HUES64 (cell line): ENCODE results near the gene ARR3. TPM values are rescaled to one million over a fixed set of nuclear protein-coding genes. Genes with fewer than 3 reads are reported as not detected.
"Not testable (repeated sequence)": the region's sequence is repeated elsewhere in the genome, so short reads cannot be mapped to it uniquely, and the experiment has no call there.

ENCODE experiments used
- H3K27ac ChIP-seq: 2 replicates; pipeline ENCODE4 v1.7.0; 2013; ENCODE audit warnings: low read depth, low read length, inconsistent platforms
- H3K27me3 ChIP-seq: 2 replicates; pipeline ENCODE4 v1.6.1; 2013; ENCODE audit warnings: mild to moderate bottlenecking, low read length; ENCODE audit not compliant: insufficient read depth
- H3K36me3 ChIP-seq: 2 replicates; pipeline ENCODE4 v1.6.1; 2013; ENCODE audit warnings: mild to moderate bottlenecking, low read length; ENCODE audit not compliant: insufficient read depth
- H3K4me1 ChIP-seq: 2 replicates; pipeline ENCODE4 v1.6.1; 2013; ENCODE audit warnings: mild to moderate bottlenecking, low read length, moderate library complexity; ENCODE audit not compliant: insufficient read depth
- H3K4me3 ChIP-seq: 2 replicates; pipeline ENCODE4 v1.5.1; 2013; ENCODE audit warnings: mild to moderate bottlenecking, low read length, moderate library complexity
- H3K9ac ChIP-seq: 2 replicates; pipeline ENCODE4 v1.6.1; 2013; ENCODE audit warnings: mild to moderate bottlenecking, low read depth, low read length
- H3K9me3 ChIP-seq: 2 replicates; pipeline ENCODE4 v1.6.1; 2013; ENCODE audit warnings: low read depth, low read length; ENCODE audit not compliant: insufficient read depth
- WGBS: fragments of 150-250, 120-280 bp; methylation state at CpG from one replicate; pipeline ENCODE4 v1.1.7; 2013; ENCODE audit warnings: missing lambda C conversion rate; 5-methylcytosine and 5-hydroxymethylcytosine counted together
- polyA plus RNA-seq, 2 experiments: library from polyadenylated mRNA; stranded (reverse); fragments of 50-300 nt; gene quantifications; one replicate each; pipeline ENCODE4 v1.2.3, GENCODE V29; 2013

ARR3 gene
- not detected for polyA plus RNA-seq (2013, experiment 1 of 2)
- not detected for polyA plus RNA-seq (2013, experiment 2 of 2)

- Histone ChIP-seq H3K4me3 (no peak within 1 kb of the TSS), H3K4me1 (no peaks in the 10 kb centered on the region), H3K9ac (no peak within 1 kb of the TSS), H3K36me3 (no peaks in the 10 kb centered on the region), H3K27me3 (no peaks in the 10 kb centered on the region), H3K27ac (no peak within 1 kb of the TSS), H3K9me3 (no peaks in the 10 kb centered on the region)
Observed at GRCh38 chrX:70268034-70268433, at the start of gene ARR3. Gene ARR3, plus strand, starts transcription at chrX:70268334. Its CDS starts 1,052 bp downstream, at chrX:70269386.

DNA sequence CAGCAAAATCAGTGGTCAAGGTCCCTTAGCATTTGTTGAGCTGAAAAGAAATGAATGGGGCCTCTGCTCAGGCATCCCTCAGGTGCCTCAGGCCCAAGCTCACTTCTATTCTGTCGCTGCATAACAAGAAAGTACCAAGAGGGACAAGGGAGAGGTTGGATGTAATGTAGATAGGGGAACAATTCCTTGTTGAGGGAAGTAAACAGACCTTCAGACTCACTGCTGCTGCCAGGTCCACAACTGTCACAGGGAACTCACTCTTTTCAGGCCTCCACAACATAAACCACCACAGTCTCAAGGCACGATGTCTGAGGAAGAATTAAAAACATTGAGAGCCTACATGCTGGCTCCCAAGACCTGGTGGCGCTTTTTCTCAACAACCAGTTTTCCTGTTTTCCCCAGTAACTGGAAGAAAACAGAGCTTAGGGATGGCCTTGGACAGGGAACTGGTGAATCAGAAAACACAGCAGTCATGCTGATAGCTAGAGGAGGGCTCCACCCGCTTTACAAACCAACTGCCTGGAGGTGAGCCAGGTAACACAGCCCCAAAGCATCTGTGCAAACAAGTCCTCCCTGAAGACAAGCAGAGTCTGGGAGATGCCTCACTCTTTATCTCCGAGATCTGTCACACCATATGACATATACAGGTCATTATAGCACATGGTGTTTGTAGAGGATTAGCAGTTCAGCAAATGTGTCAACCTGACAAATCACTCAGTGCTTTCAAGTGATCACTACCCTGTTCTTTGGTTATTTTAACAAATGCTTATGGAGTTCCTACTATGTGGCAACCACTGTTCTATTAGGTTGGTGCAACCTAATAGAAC is 48.0 kb upstream of the ARR3 start:
- Histone ChIP-seq H3K4me1 (no peaks in the 10 kb centered on the region), H3K27me3 (no peaks in the 10 kb centered on the region), H3K36me3 (no peaks in the 10 kb centered on the region), H3K9me3 (no peaks in the 10 kb centered on the region), H3K9ac (no peak overlapping the region), H3K27ac (no peak overlapping the region), H3K4me3 (no peak overlapping the region)
- 84% methylated on average over 5 of the region's 5 CpGs for WGBS

DNA sequence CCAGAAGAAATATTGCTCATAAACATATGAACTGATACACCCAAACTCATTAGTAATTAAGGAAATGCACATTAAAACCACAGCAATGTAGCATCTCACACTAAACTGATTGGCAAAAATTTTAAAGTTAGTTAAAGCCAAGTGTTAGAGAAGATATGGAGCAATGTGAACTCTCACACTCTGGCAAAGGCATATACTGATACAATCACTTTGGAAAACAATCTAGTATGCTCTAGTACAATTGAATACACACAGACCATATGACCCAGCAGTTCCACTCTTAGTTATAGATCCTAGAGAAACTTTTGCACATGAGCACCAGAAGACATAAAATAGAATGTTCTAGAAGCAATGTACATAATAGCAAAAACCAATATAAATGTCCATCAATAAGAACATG is 42.1 kb upstream of the ARR3 start:
- Histone ChIP-seq H3K27me3 (no peaks in the 10 kb centered on the region), H3K27ac (no peak overlapping the region), H3K4me3 (no peak overlapping the region), H3K36me3 (no peaks in the 10 kb centered on the region), H3K9me3 (no peaks in the 10 kb centered on the region), H3K4me1 (no peaks in the 10 kb centered on the region), H3K9ac (no peak overlapping the region)

GRCh38 chrX:70226687-70227086 is 41.4 kb upstream of the ARR3 start:
- no peaks in the 10 kb centered on the region for H3K4me1 ChIP-seq
- H3K36me3 ChIP-seq: no peaks in the 10 kb centered on the region
- WGBS: no CpG with 5 or more reads among the region's 2 CpGs
- H3K4me3 ChIP-seq: no peak overlapping the region
- no peak overlapping the region for H3K27ac ChIP-seq
- H3K9ac ChIP-seq: no peak overlapping the region
- H3K27me3 ChIP-seq: no peaks in the 10 kb centered on the region
- no peaks in the 10 kb centered on the region for H3K9me3 ChIP-seq

DNA sequence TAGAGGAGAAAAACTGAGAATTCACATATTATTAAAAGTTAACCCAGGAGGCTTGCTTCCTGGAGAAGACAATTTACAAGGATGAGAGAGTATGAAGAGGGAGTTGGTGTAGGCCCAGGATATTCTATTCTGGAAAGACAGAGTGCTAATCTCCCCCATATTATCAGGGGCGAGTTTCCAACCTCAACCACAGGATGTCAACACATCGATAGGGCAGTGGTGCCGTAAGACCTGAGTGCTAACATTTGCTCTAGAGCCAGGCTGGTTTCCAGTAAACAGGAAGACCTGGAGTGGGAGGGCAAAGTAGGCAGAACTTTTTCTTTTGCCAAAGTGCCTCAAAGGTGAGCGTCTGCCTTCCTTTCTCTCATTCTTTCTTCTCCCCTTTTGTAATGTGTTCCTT is 36.5 kb upstream of the ARR3 start:
- Histone ChIP-seq H3K4me3 (no peak overlapping the region), H3K36me3 (no peaks in the 10 kb centered on the region), H3K9ac (no peak overlapping the region), H3K27me3 (no peaks in the 10 kb centered on the region), H3K27ac (no peak overlapping the region), H3K9me3 (no peaks in the 10 kb centered on the region), H3K4me1 (no peaks in the 10 kb centered on the region)
- 94% methylated on average over 4 of the region's 4 CpGs for WGBS

- Histone ChIP-seq H3K9ac (no peak within 1 kb of the TSS), H3K36me3 (no peaks in the 10 kb centered on the region), H3K4me3 (no peak within 1 kb of the TSS), H3K27ac (no peak within 1 kb of the TSS), H3K9me3 (no peaks in the 10 kb centered on the region), H3K27me3 (no peaks in the 10 kb centered on the region), H3K4me1 (no peaks in the 10 kb centered on the region)
- WGBS: 86% methylated on average over 2 of the region's 3 CpGs
Observed at GRCh38 chrX:70234355-70234754, 33.8 kb upstream of the ARR3 start, which contains the start of gene AWAT1. Gene AWAT1, plus strand, starts transcription at chrX:70234655. Its CDS starts 41 bp downstream, at chrX:70234696.

DNA sequence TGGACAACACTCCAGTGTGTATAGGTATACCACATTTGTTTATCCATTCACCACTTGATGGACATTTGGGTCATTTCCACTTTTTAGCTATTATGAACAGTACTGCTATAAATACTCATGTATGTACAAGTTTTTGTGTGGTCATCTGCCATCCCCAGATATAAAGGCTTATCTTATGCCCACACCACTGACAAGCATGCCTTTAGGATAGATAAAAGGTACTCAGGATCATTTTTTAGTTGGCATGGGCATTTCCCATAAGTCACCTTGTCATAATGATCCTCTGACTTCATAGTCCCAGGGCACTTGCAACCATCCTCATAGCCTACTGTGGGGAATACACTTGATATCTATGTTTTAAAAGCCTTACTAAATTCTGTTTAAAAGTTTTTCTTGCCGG is 27.4 kb upstream of the ARR3 start:
- no peak overlapping the region for H3K9ac ChIP-seq
- H3K9me3 ChIP-seq: no peaks in the 10 kb centered on the region
- no peak overlapping the region for H3K27ac ChIP-seq
- H3K36me3 ChIP-seq: no peaks in the 10 kb centered on the region
- no peaks in the 10 kb centered on the region for H3K27me3 ChIP-seq
- no peaks in the 10 kb centered on the region for H3K4me1 ChIP-seq
- 82% methylated on average over 1 of the region's 1 CpG for WGBS
- no peak overlapping the region for H3K4me3 ChIP-seq

- Histone ChIP-seq H3K36me3 (no peaks in the 10 kb centered on the region), H3K4me3 (no peak overlapping the region), H3K4me1 (no peaks in the 10 kb centered on the region), H3K27me3 (no peaks in the 10 kb centered on the region), H3K9ac (no peak overlapping the region), H3K9me3 (no peaks in the 10 kb centered on the region), H3K27ac (no peak overlapping the region)
- 92% methylated on average over 2 of the region's 2 CpGs for WGBS
Observed at GRCh38 chrX:70241501-70241900, 26.6 kb upstream of the ARR3 start.

DNA sequence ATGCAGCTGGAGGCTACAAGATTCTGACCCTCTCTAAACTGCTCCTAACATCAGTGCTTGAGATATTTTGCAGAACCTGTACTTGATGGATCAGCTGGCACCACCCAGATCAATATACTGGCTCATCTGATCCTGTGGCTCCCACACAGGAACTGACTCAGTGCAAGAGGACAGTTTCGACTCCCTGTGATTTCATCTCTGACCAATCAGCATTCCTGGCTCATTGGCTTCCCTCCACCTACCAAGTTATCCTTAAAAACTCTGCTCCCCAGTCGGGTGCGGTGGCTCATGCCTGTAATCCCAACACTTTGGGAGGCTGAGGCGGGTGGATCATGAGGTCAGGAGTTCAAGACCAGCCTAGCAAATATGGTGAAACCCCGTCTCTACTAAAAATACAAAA is 24.5 kb upstream of the ARR3 start:
- WGBS: 86% methylated on average over 5 of the region's 5 CpGs
- H3K27me3 ChIP-seq, H3K9ac ChIP-seq, H3K9me3 ChIP-seq, H3K4me1 ChIP-seq, H3K36me3 ChIP-seq, H3K4me3 ChIP-seq, H3K27ac ChIP-seq: not testable (repeated sequence)

DNA sequence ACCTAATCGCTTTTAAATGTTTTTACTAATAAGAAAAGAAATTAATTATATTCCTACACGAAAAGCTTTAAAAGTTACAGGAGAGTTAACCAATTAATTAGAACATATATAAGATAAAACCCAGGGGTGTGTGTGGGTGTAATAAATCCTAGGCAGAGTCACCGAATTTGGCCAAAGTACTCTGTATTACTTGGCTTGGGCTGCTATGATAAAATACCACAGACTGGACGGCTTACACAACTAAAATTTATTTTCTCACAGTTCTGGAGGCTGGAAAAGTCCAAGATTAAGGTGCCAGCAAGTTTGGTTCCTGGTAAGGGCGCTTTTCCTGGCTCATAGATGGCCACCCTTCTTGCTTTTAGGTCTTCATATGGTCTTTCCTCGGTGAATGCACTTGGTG is 23.3 kb upstream of the ARR3 start:
- Histone ChIP-seq H3K27ac (no peak overlapping the region), H3K27me3 (no peaks in the 10 kb centered on the region)
- 88% methylated on average over 4 of the region's 6 CpGs for WGBS

GRCh38 chrX:70247252-70247651 is 20.9 kb upstream of the ARR3 start:
- H3K4me3 ChIP-seq: no peak overlapping the region
- H3K27me3 ChIP-seq: no peaks in the 10 kb centered on the region
- H3K9me3 ChIP-seq: no peaks in the 10 kb centered on the region
- H3K9ac ChIP-seq: no peak overlapping the region
- H3K4me1 ChIP-seq: no peaks in the 10 kb centered on the region
- no peaks in the 10 kb centered on the region for H3K36me3 ChIP-seq
- no peak overlapping the region for H3K27ac ChIP-seq
- WGBS: 63% methylated on average over 1 of the region's 2 CpGs

More for the DNA sequence above, 23.3 kb upstream of the ARR3 start:
- H3K9ac ChIP-seq: no peak overlapping the region
- H3K9me3 ChIP-seq: no peaks in the 10 kb centered on the region
- H3K4me1 ChIP-seq: no peaks in the 10 kb centered on the region
- no peaks in the 10 kb centered on the region for H3K36me3 ChIP-seq
- no peak overlapping the region for H3K4me3 ChIP-seq

DNA sequence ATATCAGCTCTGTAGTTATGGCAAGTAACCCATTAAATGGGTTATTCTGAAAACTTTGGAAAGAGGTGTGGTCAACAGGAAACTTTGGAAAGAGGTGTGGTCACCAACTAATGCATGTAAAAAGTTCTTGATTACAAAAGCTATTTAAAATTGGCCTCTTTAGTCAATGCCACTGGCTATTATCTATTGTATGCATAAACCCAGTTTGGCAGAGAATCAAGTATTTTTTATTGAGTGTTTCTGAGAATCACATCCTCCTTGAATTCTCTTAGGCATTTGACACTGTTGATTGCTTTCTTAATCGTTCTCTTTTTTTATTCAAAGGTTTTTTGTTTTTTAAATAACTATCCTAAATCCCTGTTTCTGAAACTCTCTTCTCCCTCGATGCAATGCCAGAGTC is 15.6 kb upstream of the ARR3 start:
- Histone ChIP-seq H3K27ac (no peak overlapping the region), H3K9me3 (no peaks in the 10 kb centered on the region)
- 91% methylated on average over 1 of the region's 2 CpGs for WGBS

More for the DNA sequence above, 15.6 kb upstream of the ARR3 start:
- Histone ChIP-seq H3K27me3 (no peaks in the 10 kb centered on the region), H3K36me3 (no peaks in the 10 kb centered on the region), H3K4me3 (no peak overlapping the region), H3K9ac (no peak overlapping the region), H3K4me1 (no peaks in the 10 kb centered on the region)
